Peyer's patch (tissue), 4 donors: Measurements from ENCODE around the gene LYZL1. TPM values are rescaled to one million over a fixed set of nuclear protein-coding genes. Genes with fewer than 3 reads are reported as not detected.
A peak's percentile ranks its signal among the peaks of the same experiment; 100 is the strongest.
"Not testable (repeated sequence)": the region's sequence is repeated elsewhere in the genome, so short reads cannot be mapped to it uniquely, and the experiment has no call there.

Experiments used
- DNase-seq, 3 donors: peaks; one replicate each; pipeline ENCODE4 v3.0.0-alpha.2; 2017 to 2019
- H3K27ac ChIP-seq, 4 donors: fragments of 200-600 bp; sonication (generic); one replicate each; pipeline ENCODE4 v1.5.1; 2016 to 2019
- H3K27me3 ChIP-seq, 2 donors: fragments of 200-600 bp; sonication (generic); one replicate each; pipeline ENCODE4 v1.5.1; 2019
- H3K36me3 ChIP-seq, 3 donors: fragments of 200-600 bp; sonication (generic); one replicate each; pipeline ENCODE4 v1.5.1; 2016 to 2019
- H3K4me1 ChIP-seq, 4 donors: fragments of 200-600 bp; sonication (generic); one replicate each; pipeline ENCODE4 v1.5.1; 2016 to 2019
- H3K4me3 ChIP-seq, 4 donors: fragments of 200-600 bp; sonication (generic); 1 replicate in 3 of 4; 2 replicates in 1 of 4; pipeline ENCODE4 v1.5.1; 2016 to 2019; ENCODE audit warnings: mild to moderate bottlenecking in 1 of 4
- H3K9me3 ChIP-seq, 4 donors: fragments of 200-600 bp; sonication (generic); one replicate each; pipeline ENCODE4 v1.5.1; 2016 to 2019; ENCODE audit warnings: mild to moderate bottlenecking in 1 of 4
- CTCF ChIP-seq, 6 experiments: fragments of 450-650 bp in 4 of 6; fragments of 200-600 bp in 2 of 6; sonication (generic) in 1 of 6; IDR thresholded peaks; one replicate each; pipeline ENCODE4 v1.5.1; 2017 to 2019; ENCODE audit warnings: antibody characterized with exemption in 6 of 6, mild to moderate bottlenecking in 3 of 6, moderate library complexity in 1 of 6
- POLR2A ChIP-seq, 2 donors: fragments of 450-650 bp; IDR thresholded peaks; one replicate each; pipeline ENCODE4 v1.5.1; 2017; ENCODE audit warnings: antibody characterized with exemption in 2 of 2, mild to moderate bottlenecking in 2 of 2, moderate library complexity in 2 of 2
- total RNA-seq, 4 donors: library from RNA; depleted of rRNA; stranded (reverse); fragments of >200 nt; gene quantifications; one replicate each; pipeline ENCODE4 v1.1.0, GENCODE V29; 2016

Gene LYZL1
- total RNA-seq, 4 donors from 2014 or later: not detected

GRCh38 chr10:29304264-29304994 lies 15.6 kb downstream of the LYZL1 start:
- no peaks in the 10 kb centered on the region for H3K27me3 ChIP-seq
- no peaks in the 10 kb centered on the region for H3K9me3 ChIP-seq
- TF ChIP-seq POLR2A (IDR thresholded peaks at IDR 0.05): no peak
- peak in 5 of 6 experiments; percentile 39 to 69 (median 65) for TF ChIP-seq CTCF (IDR thresholded peaks at IDR 0.05)
- H3K4me3 ChIP-seq: no peak overlapping the region
- no peaks in the 10 kb centered on the region for H3K36me3 ChIP-seq
- no peak overlapping the region for H3K27ac ChIP-seq
- H3K4me1 ChIP-seq: peaks cover 0 to 6% (median 0%) of the 10 kb centered on the region in 4 donors
- peak in 1 of 3 donors; percentile 61 for DNase-seq

DNA sequence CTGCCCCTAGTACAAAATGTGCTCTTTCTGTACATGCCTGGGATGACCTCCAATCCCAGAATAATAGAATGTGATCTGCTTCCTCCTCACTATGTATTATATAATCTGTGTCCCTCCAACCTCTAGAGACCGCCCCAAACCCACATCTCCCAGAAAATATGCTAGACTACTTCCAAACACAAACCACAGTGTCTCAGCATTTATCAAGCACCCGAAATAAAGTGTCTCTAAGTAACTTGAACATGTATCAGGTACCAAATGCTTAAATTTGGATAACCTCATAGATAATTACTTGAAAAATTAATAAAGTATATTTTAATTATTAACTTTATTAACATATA lies 16.1 kb downstream of the LYZL1 start:
- DNase-seq: no peak
- H3K27me3 ChIP-seq: no peaks in the 10 kb centered on the region

GRCh38 chr10:29306688-29307087 lies 17.8 kb downstream of the LYZL1 start:
- Histone ChIP-seq H3K27ac (no peak overlapping the region), H3K4me3 (no peak overlapping the region), H3K27me3 (no peaks in the 10 kb centered on the region), H3K4me1 (peaks cover 0 to 6% (median 0%) of the 10 kb centered on the region in 4 donors), H3K9me3 (no peaks in the 10 kb centered on the region), H3K36me3 (no peaks in the 10 kb centered on the region)
- TF ChIP-seq CTCF (IDR thresholded peaks at IDR 0.05): no peak
- TF ChIP-seq POLR2A (IDR thresholded peaks at IDR 0.05): no peak
- DNase-seq: no peak

More for the DNA sequence above, 16.1 kb downstream of the LYZL1 start:
- Histone ChIP-seq H3K4me3 (no peak overlapping the region), H3K9me3 (no peaks in the 10 kb centered on the region), H3K4me1 (peaks cover 0 to 6% (median 0%) of the 10 kb centered on the region in 4 donors), H3K27ac (no peak overlapping the region), H3K36me3 (no peaks in the 10 kb centered on the region)
- no peak for TF ChIP-seq POLR2A (IDR thresholded peaks at IDR 0.05)
- TF ChIP-seq CTCF (IDR thresholded peaks at IDR 0.05): no peak

GRCh38 chr10:29308142-29308541 lies 19.3 kb downstream of the LYZL1 start:
- not testable (repeated sequence) for H3K27ac ChIP-seq, H3K27me3 ChIP-seq, H3K9me3 ChIP-seq, H3K36me3 ChIP-seq, H3K4me1 ChIP-seq, H3K4me3 ChIP-seq, DNase-seq

DNA sequence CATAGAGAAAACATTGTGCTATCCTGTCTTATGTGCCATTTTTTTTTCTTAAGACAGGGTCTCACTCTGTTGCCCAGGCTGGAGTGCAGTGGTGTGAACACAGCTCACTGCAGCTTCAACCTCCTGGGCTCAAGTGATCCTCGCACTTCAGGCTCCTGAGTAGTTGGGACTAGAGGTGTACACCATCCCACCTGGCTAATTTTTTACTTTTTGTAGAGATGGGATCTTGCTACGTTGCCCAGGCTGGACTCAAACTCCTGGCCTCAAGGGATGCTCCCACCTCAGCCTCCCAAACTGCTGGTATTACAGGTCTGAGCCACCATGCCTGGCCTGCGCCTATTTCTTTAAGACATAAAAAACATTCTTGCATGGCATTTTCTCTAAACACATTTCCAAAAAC lies 20.6 kb downstream of the LYZL1 start:
- H3K9me3 ChIP-seq: no peaks in the 10 kb centered on the region
- no peaks in the 10 kb centered on the region for H3K36me3 ChIP-seq
- DNase-seq: no peak
- H3K4me3 ChIP-seq: no peak overlapping the region
- H3K4me1 ChIP-seq: peaks cover 0 to 3% (median 0%) of the 10 kb centered on the region in 4 donors
- H3K27ac ChIP-seq: no peak overlapping the region
- no peaks in the 10 kb centered on the region for H3K27me3 ChIP-seq
- TF ChIP-seq CTCF (IDR thresholded peaks at IDR 0.05): no peak
- TF ChIP-seq POLR2A (IDR thresholded peaks at IDR 0.05): no peak

DNA sequence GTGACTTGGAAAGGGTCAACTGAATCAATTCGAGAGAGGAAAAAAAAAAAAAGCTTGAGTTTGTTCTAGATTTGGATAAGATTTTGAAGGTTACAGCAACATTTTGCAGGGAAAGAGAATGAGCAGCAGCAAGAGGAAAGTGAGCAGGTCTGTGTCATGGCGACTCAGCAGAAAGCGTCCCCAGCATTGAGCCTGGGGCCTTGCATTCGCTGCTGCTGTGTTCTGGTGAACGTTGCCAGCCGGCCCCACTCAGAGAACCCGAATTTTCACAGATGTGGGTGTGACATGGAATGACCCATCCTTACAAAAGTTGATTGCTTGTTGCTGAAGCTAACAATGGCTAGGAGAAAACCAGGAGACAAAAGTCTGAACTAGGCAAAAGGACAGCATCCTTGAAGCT lies 21.6 kb downstream of the LYZL1 start:
- not testable (repeated sequence) for DNase-seq, H3K36me3 ChIP-seq, H3K9me3 ChIP-seq, H3K4me1 ChIP-seq, H3K27ac ChIP-seq, H3K4me3 ChIP-seq, H3K27me3 ChIP-seq

- TF ChIP-seq POLR2A (IDR thresholded peaks at IDR 0.05) (no peak), CTCF (IDR thresholded peaks at IDR 0.05) (no peak)
- H3K27me3 ChIP-seq: no peaks in the 10 kb centered on the region
- DNase-seq: no peak
- no peaks in the 10 kb centered on the region for H3K36me3 ChIP-seq
- H3K4me3 ChIP-seq: no peak overlapping the region
- H3K4me1 ChIP-seq: no peaks in the 10 kb centered on the region
- H3K9me3 ChIP-seq: no peaks in the 10 kb centered on the region
- H3K27ac ChIP-seq: no peak overlapping the region
These were observed 24.2 kb downstream of the LYZL1 start for GRCh38 chr10:29313071-29313470.
